SH-SY5Y (cell line): ENCODE results near the gene MRPL37.

Experiments used
- GATA2 ChIP-seq: IDR thresholded peaks from 2 replicates; pipeline ENCODE4 v1.6.1; 2011; ENCODE audit warnings: mild to moderate bottlenecking, low read depth, low read length
- GATA3 ChIP-seq: IDR thresholded peaks from 2 replicates; pipeline ENCODE4 v1.6.1; 2011; ENCODE audit warnings: low read depth, mild to moderate bottlenecking, low read length, moderate library complexity

GRCh38 chr1:54239035-54239383 lies 39.0 kb downstream of the MRPL37 start:
- TF ChIP-seq GATA2 (no peak), GATA3 (no peak)
